Esophagus (tissue), 2 donors: ENCODE measurements around the gene TNFAIP1. TPM values are rescaled to one million over a fixed set of nuclear protein-coding genes. Genes with fewer than 3 reads are reported as not detected.
A peak's percentile ranks its signal among the peaks of the same experiment; 100 is the strongest.
"Not testable (repeated sequence)": the region's sequence is repeated elsewhere in the genome, so short reads cannot be mapped to it uniquely, and the experiment has no call there.

Experiments used
- H3K27ac ChIP-seq, 2 donors: one replicate each; pipeline ENCODE4 v1.5.1; 2013; ENCODE audit warnings: low read depth in 2 of 2, mild to moderate bottlenecking in 2 of 2, inconsistent platforms in 1 of 2, low read length in 1 of 2, moderate library complexity in 1 of 2
- H3K27me3 ChIP-seq, 2 donors: one replicate each; pipeline ENCODE4 v1.6.1; 2013; ENCODE audit warnings: low read length in 2 of 2, control low read depth in 1 of 2, mild to moderate bottlenecking in 1 of 2; ENCODE audit not compliant: insufficient read depth in 2 of 2, control insufficient read depth in 1 of 2
- H3K36me3 ChIP-seq, 2 donors: one replicate each; pipeline ENCODE4 v1.6.1; 2013; ENCODE audit warnings: low read length in 1 of 2; ENCODE audit not compliant: control insufficient read depth in 2 of 2, insufficient read depth in 2 of 2
- H3K4me1 ChIP-seq, 2 donors: one replicate each; pipeline ENCODE4 v1.6.1; 2013; ENCODE audit warnings: low read length in 1 of 2; ENCODE audit not compliant: control insufficient read depth in 2 of 2, insufficient read depth in 2 of 2
- H3K4me3 ChIP-seq, 2 donors: one replicate each; pipeline ENCODE4 v1.5.1; 2013; ENCODE audit warnings: low read length in 2 of 2, mild to moderate bottlenecking in 2 of 2, low read depth in 1 of 2, moderate library complexity in 1 of 2
- H3K9me3 ChIP-seq, 2 donors: one replicate each; pipeline ENCODE4 v1.6.1; 2013; ENCODE audit warnings: mild to moderate bottlenecking in 2 of 2, low read depth in 1 of 2, low read length in 1 of 2, moderate library complexity in 1 of 2; ENCODE audit not compliant: control insufficient read depth in 2 of 2, insufficient read depth in 1 of 2
- WGBS, 2 donors: extraction: QIAGEN DNeasy Blood & Tissue Kit; methylation state at CpG; one replicate each; pipeline ENCODE4 v1.1.7; 2013; 5-methylcytosine and 5-hydroxymethylcytosine counted together
- polyA plus RNA-seq, 2 donors: library from polyadenylated mRNA; stranded (reverse); fragments of 200-250 nt; gene quantifications; one replicate each; pipeline ENCODE4 v1.2.3, GENCODE V29; 2013
- donor health status: healthy with polysubstance abuse.
- donor health status: Bipolar disorder and iron deficiency.

The TNFAIP1 gene
- polyA plus RNA-seq: 10 to 100 TPM in 1 of 2 donors, 1 to 10 TPM in 1; 9.7 to 22.6 TPM

DNA sequence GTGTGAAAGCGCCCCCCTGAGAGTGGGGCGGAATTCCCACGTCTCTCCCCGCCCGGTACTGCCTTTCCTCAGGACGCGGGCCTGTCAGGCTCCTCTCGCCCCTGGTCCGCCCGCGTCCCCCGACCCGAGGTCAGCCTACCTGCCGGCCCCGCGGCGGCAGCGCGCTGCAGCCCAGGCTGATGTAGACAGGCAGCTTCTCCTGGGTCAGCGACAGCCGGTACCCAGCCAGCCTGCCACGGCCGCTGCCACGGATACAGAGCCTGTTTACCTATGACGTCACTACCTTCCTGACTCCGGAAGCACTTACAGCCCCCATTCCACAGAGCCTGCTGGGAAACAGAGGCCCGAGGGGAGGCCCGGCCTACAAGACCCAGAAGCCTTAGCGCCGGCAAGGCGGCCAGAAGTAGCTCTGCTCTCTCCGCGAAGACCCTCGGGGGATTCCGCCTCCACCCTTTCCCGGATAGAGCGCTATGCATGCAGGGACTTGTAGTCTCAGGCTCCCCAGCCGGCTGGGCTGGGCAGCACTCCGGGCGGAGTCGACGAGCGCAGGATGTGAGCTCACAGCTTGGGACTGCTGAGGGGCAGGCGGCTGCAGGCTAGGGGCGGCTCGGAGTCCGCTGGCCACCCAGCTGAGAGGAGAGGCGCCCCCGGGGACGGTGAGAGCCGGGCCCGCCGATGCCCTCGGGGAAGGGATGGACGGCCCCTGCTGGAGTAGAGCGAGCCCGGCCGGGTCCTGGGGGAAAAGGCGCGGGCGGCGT is at the start of gene TNFAIP1, which contains the start of gene IFT20:
TSS of gene TNFAIP1 (plus strand) at position 561 of the 758 bp plus-strand sequence. CDS start 3,761 bp downstream, outside the sequence.
TSS of gene IFT20 (minus strand) at position 272 of the 758 bp plus-strand sequence. CDS start 3,487 bp downstream, outside the sequence.
- Histone ChIP-seq H3K4me3 (peak within 1 kb of the TSS; percentile 83 to 87), H3K27ac (peak within 1 kb of the TSS; percentile 96), H3K9me3 (no peaks in the 10 kb centered on the region), H3K4me1 (peaks cover 0 to 5% of the 10 kb centered on the region in 2 donors), H3K36me3 (peaks cover 4 to 16% of the 10 kb centered on the region in 2 donors), H3K27me3 (no peaks in the 10 kb centered on the region)
- 1% methylated on average over 62 of the region's 62 CpGs for WGBS, 2 donors

DNA sequence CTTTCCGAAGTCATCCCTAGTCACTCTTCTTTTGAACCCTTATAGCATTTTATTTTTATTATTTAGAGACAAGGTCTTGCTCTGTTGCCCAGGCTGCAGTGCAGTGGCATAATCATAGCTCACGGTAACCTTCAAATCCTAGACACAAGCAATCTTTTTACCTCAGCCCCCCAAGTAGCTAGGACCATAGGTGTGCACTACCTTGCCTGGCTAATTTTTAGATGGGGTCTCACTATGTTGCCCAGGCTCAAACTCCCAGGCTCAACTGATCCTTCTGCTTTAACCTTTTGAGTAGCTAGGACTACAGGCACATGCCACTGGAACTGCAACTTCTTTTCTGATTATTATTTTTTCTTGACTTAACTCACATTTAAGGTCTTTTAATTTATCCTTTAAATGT is 49.6 kb upstream of the TNFAIP1 start:
- H3K27me3 ChIP-seq: no peaks in the 10 kb centered on the region
- 68 to 71% methylated on average over 2 of the region's 2 CpGs for WGBS, 2 donors
- H3K36me3 ChIP-seq: no peaks in the 10 kb centered on the region
- no peak overlapping the region for H3K4me3 ChIP-seq
- no peaks in the 10 kb centered on the region for H3K4me1 ChIP-seq
- no peaks in the 10 kb centered on the region for H3K9me3 ChIP-seq
- H3K27ac ChIP-seq: no peak overlapping the region

- no peak overlapping the region for H3K4me3 ChIP-seq
- no peaks in the 10 kb centered on the region for H3K36me3 ChIP-seq
- no peaks in the 10 kb centered on the region for H3K4me1 ChIP-seq
- no peaks in the 10 kb centered on the region for H3K27me3 ChIP-seq
- H3K27ac ChIP-seq: no peak overlapping the region
- 57 to 75% methylated on average over 2 of the region's 2 CpGs for WGBS, 2 donors
- H3K9me3 ChIP-seq: no peaks in the 10 kb centered on the region
Measured at GRCh38 chr17:28290703-28291102, 44.9 kb upstream of the TNFAIP1 start.

DNA sequence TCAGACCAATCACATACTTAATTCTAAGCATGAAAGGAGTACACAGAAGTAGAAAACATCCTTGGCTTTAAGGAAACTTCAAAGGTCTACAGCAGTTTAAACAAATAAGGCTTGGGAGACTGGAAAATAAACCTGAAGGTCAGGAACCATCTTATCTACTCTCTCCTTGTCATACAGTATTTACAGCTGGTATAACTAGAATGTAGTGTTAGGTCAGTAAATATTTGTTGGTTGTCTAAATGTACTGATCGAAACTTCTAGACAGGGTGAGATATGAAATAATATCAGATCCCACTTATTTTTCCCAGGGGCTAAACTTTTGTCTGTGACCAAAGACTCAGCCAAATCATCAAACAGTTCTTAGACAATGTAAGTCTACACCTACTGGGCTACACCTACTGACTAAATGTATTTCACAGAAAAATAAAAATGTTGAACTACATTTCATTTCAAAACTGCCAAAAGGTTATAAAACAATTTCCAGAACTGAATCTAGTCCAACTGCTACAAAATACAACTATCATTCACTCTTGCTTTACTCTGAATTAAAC is 43.7 kb upstream of the TNFAIP1 start:
- no peaks in the 10 kb centered on the region for H3K36me3 ChIP-seq
- no peaks in the 10 kb centered on the region for H3K4me1 ChIP-seq
- no peak overlapping the region for H3K27ac ChIP-seq
- H3K4me3 ChIP-seq: no peak overlapping the region
- H3K27me3 ChIP-seq: no peaks in the 10 kb centered on the region
- 43 to 55% methylated on average over 1 of the region's 1 CpG for WGBS, 2 donors
- H3K9me3 ChIP-seq: no peaks in the 10 kb centered on the region

GRCh38 chr17:28292878-28293277 is 42.7 kb upstream of the TNFAIP1 start:
- H3K27ac ChIP-seq, H3K36me3 ChIP-seq, H3K4me1 ChIP-seq, H3K4me3 ChIP-seq, H3K9me3 ChIP-seq, H3K27me3 ChIP-seq: not testable (repeated sequence)
- WGBS, 2 donors: 88 to 92% methylated on average over 12 of the region's 12 CpGs

GRCh38 chr17:28293994-28294393 is 41.6 kb upstream of the TNFAIP1 start:
- H3K36me3 ChIP-seq: no peaks in the 10 kb centered on the region
- WGBS, 2 donors: 83 to 92% methylated on average over 6 of the region's 6 CpGs
- no peaks in the 10 kb centered on the region for H3K27me3 ChIP-seq
- H3K4me3 ChIP-seq: no peak overlapping the region
- no peak overlapping the region for H3K27ac ChIP-seq
- no peaks in the 10 kb centered on the region for H3K4me1 ChIP-seq
- no peaks in the 10 kb centered on the region for H3K9me3 ChIP-seq

GRCh38 chr17:28295677-28296578 is 39.6 kb upstream of the TNFAIP1 start:
- 53 to 60% methylated on average over 3 of the region's 3 CpGs for WGBS, 2 donors
- H3K9me3 ChIP-seq: no peaks in the 10 kb centered on the region
- no peaks in the 10 kb centered on the region for H3K4me1 ChIP-seq
- H3K4me3 ChIP-seq: no peak overlapping the region
- H3K27ac ChIP-seq: no peak overlapping the region
- H3K36me3 ChIP-seq: no peaks in the 10 kb centered on the region
- H3K27me3 ChIP-seq: no peaks in the 10 kb centered on the region

GRCh38 chr17:28298449-28298848 is 37.1 kb upstream of the TNFAIP1 start:
- no peaks in the 10 kb centered on the region for H3K9me3 ChIP-seq
- no peaks in the 10 kb centered on the region for H3K27me3 ChIP-seq
- no peaks in the 10 kb centered on the region for H3K4me1 ChIP-seq
- 71 to 87% methylated on average over 3 of the region's 3 CpGs for WGBS, 2 donors
- H3K27ac ChIP-seq: no peak overlapping the region
- no peak overlapping the region for H3K4me3 ChIP-seq
- no peaks in the 10 kb centered on the region for H3K36me3 ChIP-seq

- Histone ChIP-seq H3K4me3 (no peak overlapping the region), H3K27ac (no peak overlapping the region), H3K9me3 (no peaks in the 10 kb centered on the region), H3K27me3 (no peaks in the 10 kb centered on the region), H3K4me1 (no peaks in the 10 kb centered on the region), H3K36me3 (no peaks in the 10 kb centered on the region)
- 35 to 41% methylated on average over 38 of the region's 38 CpGs for WGBS, 2 donors
Measured at GRCh38 chr17:28306954-28307401, 28.6 kb upstream of the TNFAIP1 start.
